Ishikawa (cell line): ENCODE results near the gene MDFIC.

Experiments used
- CEBPB ChIP-seq: IDR thresholded peaks from 2 replicates; pipeline ENCODE4 v1.6.1; 2012
- EP300 ChIP-seq: IDR thresholded peaks from 2 replicates; pipeline ENCODE4 v1.6.1; 2012; ENCODE audit warnings: borderline replicate concordance
- NFIC ChIP-seq: IDR thresholded peaks from 2 replicates; pipeline ENCODE4 v1.6.1; 2012
- RAD21 ChIP-seq: IDR thresholded peaks from 2 replicates; pipeline ENCODE4 v1.6.1; 2012; ENCODE audit warnings: low read depth
- REST ChIP-seq: IDR thresholded peaks from 2 replicates; pipeline ENCODE4 v1.6.1; 2012; ENCODE audit warnings: low read depth, mild to moderate bottlenecking
- TAF1 ChIP-seq: IDR thresholded peaks from 2 replicates; pipeline ENCODE4 v1.6.1; 2012; ENCODE audit warnings: low read depth, mild to moderate bottlenecking
- TEAD4 ChIP-seq: IDR thresholded peaks from 2 replicates; pipeline ENCODE4 v1.6.1; 2012
- YY1 ChIP-seq: IDR thresholded peaks from 2 replicates; pipeline ENCODE4 v1.6.1; 2012; ENCODE audit warnings: low read depth

- no peak for TF ChIP-seq YY1
- no peak for TF ChIP-seq NFIC
- no peak for TF ChIP-seq CEBPB
- TF ChIP-seq TAF1, result no peak
- TF ChIP-seq REST, result no peak
- TF ChIP-seq RAD21, result no peak
- TF ChIP-seq TEAD4, result no peak
- TF ChIP-seq EP300, result no peak
Observed at GRCh38 chr7:114981323-114981722, 59.4 kb downstream of the MDFIC start.
